GM21515 (cell line): ENCODE data around the gene CEND1.

Experiments
- ATAC-seq: cut with Tn5 transposase; IDR thresholded peaks from one replicate; pipeline ENCODE4 v1.9.1; 2021; ENCODE audit not compliant: unreplicated experiment

CEND1 gene

GRCh38 chr11:796565-797295, 6.8 kb upstream of the CEND1 start:
- ATAC-seq = no peak

DNA sequence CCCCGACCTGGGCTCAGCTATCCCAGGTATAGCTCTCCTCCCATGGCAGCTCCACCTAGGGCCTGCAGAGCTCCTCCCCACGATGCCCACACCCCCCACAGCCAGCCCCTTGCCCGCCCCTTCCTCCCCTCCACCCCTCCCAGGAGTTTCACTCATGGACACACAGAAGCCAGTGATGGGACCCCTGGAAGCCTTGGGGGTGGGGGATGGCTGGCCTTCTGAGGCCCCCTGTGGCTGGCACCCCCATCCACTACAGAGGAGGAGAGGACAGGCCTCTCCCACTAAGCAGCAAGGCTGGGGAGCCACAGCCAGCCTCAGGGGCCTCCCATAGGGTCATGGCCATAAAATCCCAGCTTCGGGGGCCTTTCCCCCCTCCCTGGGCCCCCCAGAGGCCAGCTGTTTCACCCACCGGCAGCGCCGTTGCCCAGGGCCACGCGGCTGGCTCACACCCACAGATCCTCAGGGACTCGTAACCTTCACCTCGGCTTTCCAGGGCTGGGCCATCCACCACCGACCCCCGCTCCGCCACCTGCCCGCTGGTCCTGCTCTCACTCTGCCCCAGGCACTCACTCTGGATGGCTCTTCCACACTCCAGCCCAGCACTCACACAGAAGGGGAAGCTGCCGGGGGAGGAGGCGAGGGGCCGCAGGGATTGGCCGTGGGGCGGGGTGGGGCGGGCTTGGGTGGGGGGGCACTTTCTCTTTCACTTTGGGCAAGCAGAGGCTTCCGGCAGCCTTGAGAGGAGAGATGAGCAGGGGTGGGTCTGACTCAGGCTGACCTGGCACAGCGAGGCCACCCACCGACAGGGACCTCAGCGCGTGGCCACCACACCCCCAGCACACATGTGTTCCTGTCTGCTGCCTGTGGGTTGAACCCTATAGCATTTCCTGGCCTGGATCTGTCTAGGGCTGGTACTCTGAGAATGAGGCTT, 6.0 kb upstream of the CEND1 start:
- no peak for ATAC-seq

GRCh38 chr11:794766-795633, 5.1 kb upstream of the CEND1 start:
- no peak for ATAC-seq

DNA sequence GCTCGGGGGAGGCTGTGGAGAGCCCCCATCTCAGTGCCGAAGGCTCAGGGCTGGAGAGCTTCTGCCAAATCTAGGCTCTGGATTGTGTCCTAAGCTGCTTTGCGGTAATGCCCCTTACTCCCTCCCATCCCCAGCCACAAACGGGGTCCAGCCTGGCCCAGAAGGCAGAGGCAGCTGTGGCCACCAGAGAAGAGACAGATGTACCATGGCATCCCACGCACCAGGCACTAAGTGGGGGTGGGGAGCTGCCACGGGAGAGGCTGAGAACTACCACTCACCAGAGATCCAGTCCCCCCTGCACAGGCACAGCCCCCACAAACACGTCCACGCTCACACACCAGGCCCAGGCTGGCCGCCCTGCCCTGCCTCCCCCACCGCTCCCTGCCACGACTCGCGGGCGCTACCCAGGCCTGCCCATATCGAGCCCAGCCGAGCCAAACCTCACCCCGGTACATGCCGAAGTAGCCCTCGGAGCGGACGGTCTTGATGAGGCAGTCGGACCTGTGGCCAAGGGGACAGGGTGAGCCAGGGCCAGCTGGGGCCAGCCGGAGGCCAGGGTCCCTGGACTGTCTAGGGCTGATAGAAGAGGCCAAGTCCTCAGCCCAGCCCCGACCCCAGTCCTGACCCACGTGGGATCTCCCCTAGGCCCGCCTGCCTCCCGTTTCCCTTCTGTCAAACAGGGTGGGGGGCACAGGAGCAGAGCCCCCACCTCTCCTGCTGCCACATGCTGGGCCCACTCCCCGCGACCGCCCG, 4.3 kb upstream of the CEND1 start:
- ATAC-seq = no peak

DNA sequence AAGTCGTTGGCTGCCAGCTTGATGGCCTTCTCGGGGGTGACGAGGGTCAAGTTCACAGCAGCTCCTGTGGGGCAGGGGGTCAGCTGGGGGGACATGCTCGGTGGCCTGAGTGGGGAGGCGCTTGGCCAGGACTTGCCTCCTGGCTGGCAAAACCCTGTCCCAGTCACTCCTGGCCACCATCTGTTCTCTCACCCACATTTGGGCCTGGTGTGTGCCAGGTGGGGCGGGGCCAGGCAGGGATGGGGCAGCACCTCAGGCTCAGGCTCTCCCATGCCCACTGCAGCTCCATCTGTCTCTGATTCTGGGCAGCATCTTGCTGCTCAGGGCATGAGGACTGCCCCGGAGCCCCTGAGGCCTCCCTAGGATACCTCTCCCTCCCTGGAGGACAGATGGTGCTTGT, 3.7 kb upstream of the CEND1 start:
- ATAC-seq = no peak

- no peak for ATAC-seq
Measured at GRCh38 chr11:792873-793272, 3.0 kb upstream of the CEND1 start.

- ATAC-seq = no peak
Measured at GRCh38 chr11:792535-792821, 2.6 kb upstream of the CEND1 start.

DNA sequence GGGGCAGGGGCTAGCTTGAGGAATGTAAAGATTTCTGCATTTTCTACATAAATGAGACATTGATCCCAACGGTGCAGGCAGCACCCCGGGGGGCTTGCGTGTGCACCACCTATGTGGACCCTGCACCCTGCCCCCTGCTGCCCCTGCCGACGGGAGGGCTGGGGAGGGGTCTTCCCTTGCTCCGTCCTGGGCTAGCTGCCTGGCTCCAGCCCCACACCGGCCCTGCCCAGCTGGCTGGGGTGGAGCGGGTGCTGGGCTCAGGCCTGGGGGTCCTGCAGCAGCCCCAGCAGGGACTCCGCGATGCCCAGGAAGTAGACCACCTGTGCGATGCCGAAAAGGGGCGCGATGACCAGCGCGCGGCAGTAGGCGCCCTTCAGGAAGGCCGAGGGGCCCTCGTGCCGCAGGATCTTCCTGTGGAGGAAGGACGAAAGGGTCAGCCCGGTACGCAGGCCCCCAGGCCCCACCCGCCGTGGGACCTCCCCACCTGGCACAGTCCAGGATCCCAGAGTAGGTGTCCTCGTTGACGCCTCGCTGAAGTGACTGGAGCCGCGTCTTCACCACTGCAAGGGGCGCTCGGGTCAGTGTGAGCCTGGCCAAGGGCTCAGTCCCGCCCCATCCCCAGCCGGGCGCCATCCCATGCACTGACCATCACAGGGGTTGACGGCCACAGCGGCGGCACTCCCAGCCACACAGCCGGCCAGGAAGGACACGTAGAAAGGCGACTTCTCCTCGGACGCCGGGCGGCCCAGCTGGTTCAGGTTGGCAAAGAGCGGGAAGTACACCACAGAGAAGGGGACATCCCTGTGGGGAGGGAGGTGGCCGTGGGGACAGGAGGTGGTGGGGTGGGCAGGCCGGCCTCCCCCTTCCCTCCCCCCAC, 2.0 kb upstream of the CEND1 start:
- ATAC-seq = no peak

DNA sequence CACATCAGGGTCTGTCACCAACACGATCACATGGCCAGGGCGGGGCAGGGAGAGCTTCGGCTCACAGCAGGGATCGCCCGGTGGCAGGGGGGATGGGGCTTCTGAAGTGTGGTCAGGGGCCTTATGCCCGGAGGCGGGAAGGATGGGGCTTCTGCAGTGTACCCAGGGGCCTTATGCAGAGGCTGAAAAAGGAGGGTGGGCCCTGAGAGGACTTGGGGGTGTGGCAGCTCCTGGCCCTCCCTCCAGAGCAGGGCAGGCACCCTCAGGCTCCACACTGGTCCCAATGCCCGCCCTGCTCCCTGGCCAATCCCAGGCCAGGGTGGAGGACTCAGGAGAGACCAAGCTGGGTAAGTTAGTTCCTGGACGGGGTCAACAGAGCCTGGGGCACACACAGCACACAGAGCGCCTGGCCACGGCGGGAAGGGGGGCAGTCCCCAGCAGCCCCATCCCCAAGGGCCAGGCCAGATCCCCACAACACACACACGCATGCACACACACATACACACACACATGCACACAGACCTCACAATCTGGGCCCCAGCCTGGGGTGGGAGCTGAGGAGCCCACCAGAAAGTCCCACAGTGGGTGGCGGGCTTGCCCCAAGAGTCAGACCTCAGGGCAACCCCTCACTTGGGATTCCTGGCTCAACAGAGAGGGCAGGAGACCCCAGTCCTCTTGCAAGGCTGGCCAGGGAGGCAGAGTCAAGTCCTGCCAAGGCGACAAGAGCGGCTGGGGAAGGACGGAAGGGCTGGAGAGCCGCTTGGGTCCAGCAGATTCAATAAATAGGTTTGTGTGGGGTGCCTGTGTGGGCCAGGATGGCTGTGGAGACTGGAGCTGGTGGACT, 1.1 kb upstream of the CEND1 start:
- no peak for ATAC-seq

DNA sequence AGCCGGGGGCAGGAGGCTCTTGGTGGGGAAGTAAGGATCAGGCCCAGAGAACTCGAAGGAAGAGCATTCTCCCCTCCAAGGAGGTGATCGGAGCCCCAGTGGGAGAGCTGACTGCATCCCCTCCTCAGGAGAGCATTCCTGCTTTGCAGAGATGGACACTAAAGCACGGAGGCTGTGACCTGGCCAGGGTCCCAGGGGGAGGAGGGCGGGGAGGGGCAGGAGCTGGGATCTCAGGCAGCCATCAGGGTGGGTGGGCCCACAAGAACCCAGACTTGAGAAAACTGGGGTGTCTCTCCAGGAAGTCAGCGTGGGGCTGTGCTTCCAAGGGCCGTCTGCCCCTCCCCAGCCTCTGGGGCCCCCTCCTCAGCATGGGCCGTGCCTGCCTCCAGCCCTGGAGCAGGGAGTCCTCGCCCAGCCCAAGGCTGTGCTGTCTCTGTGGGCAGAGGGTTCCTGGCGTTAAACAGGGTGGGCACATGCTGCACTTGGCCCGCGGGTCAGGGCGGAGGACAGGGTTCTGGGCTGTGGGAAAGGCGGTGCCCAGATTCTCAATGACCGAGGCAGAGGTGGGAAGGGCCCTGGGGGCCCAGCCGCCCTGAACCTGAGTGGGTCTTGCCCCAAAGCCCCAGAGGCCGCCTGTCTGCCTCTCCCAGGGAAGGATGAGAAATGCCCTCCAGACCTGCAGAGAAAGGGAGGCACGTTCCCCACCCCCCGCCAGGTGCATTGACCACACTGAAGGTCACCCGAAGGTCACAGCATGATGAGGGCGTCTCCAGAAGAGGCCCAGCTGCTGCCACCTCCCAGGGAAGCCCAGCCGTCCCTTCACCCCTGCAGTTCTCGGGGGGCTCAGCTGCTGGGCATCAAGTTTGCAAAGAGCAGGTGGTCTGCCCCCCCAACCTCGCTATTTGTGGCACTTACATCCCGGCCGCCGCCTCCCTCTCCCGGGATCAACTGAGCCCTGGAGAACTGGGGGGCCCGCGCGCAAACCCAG, 643 bp downstream of the CEND1 start:
- ATAC-seq = no peak

DNA sequence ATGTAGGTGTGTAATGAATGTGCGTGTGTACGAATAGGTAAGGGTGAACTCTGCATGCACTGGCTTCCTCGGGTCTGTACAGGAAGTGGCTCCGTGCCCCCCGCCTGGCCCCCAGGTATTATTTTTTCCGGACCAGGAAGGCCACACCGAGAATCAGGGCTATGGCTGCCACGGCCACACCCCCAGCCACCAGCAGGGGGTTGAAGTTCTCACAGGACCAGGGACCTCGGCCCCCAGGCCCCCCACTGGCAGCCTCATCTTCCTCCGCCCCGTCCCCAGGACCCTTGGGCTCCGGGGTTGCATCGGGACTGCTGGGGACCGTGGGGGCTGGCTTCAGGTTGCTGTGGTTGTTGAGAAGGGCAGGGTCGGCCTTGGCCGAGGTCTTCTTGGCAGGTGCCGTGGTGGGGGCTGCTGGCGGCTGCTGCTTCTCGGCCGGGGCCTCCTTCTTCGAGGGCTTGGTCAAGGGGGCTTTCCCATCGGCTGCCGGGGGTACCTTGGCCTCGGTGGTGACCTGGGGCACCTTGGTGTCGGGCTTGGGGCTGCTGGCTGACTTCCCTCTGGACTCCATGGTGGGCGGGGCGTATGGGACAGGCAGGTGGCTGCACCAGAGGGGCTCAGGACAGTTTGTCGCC, 1.8 kb downstream of the CEND1 start:
- ATAC-seq = no peak

DNA sequence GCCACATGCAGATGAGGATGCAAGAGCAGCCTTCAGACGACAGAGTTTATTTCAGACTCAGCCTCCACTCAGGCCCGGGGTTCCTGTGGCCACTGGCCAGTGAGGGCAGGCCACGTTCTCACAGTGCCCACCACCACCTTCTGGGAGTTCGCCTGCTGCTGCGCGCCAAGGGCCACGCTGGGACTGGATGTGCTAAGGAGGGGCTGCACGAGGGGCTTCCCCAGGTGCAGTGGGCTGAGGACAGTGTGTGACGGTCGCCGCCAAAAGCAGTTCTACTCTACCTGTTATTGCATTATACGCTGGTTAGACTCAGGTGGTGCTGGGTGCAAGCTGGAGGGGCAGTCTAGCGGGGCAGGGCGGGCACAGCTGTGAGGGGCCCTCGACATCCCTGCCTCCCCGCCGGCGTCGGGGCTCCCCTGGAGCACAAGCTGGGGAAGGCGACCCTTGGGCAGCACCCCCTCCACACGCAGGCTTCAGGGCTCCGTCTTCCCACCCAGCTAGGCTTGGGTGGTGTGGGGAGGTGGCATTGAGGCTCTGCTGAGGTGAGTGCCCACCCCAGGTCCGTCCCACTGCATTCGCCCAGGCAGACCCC, 2.7 kb downstream of the CEND1 start:
- no peak for ATAC-seq

DNA sequence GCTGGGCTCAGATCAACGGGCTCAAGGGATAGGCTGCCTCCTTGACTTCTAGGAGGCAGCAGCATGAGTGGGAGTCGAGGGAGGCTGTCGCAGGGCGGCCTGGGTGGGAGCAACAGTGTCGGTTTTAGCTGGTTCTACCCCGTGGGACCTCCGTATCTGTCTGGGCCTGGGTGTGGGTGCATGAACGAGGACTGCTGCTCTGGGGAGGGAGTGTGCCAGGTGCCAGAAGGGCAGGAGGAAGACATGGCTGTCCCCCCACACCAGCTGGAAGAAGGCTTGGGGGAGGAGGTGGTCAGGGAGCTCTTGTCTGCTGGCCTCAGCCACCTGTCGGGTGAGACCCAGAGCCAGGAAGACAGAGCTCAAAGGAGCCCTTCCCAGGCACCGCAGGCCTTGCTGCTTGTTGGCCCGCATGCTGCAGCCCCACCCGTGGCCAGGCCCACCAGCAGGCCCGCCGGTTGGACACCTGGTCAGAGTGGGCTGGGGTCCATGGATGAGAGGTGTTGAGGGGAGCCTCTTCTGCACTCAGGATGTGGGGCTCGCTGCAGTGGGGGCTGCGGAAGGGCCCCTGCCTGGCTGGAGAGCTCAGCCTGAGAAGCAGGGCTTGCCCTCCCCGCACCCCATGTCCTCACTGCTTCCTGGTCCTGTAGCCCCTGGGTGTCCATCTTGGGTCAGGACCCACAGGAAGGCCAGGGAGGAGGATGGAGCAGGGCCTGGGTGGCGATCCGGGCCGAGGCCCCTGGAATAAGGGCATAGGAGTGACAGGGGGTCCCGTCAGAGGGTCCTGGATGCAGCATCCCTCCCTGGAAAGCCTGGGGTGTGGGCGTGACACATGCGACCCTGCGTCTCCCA, 3.4 kb downstream of the CEND1 start:
- ATAC-seq = no peak

DNA sequence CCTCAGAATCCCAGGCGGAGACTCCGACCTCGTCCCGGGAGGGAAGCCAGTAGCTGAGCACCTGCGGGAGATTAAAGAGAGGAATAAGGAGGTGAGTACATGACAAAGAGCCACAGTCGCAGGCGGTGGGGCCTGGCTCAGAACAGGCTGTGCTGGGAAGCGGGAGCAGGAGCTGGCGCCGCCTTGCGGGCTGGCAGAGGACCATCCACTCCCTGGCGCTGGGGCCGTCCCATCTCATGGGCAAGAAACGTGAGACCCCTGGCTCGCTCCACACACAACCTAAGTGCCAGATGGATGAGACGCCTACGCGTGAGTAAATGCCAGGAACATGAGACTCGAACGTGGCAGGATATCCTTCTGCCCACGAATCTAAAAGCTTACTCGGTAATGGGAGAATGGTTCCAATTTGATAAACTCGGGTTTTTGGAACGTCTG, 6.3 kb downstream of the CEND1 start:
- ATAC-seq = no peak

DNA sequence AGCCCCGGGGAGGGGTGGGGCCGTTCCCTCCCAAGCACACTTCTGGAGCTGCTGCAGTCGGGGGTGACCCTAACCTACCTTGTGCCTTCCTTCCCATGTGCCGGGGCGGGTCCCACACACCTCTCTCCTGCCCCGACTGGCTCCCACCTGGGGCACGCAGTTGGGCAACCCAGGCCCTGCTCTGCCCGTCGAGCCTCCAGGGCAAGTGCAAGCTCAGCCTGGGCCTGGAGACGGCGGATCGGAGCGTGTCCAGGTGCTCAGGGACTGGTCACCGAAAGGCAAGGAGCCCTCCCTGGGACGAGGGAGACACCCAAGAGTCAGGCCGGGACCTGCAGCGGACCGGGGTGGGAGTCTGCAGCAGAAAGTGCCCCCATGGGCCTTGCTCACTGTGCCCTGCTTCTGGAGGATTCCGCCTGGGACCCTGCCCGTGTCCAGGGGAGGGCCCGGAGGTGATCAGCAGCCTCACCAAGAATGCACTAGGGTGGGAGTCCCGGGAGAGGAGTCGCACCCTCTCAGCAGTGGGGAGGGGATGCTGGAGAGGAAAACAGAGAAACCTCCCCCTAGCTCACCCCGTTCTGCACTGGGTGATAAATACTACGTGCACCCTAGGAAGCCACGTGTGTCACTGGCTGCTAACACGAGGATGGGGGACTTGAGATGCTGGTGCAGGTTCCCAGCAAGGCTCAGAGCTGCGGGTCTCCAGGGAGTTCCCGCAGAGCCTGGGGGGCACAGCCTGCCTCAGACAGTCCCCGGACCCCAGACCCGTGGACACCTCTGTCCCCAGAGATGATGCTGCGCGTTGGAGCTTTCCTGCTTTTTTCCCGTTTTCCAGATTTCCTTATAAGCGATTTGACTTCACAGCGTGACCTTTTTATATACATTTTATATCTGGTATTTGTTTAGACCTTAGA, 7.4 kb downstream of the CEND1 start:
- ATAC-seq = no peak
